NCI-H1436 (cell line): Measurements from ENCODE around the gene ZNF213.
A peak's percentile ranks its signal among the peaks of the same experiment; 100 is the strongest.

ENCODE experiments used
- DNase-seq: peaks from one replicate; lab custom pipeline; 2025; lab: John Stamatoyannopoulos, UW

The ZNF213 gene

GRCh38 chr16:3101018-3101840, 33.6 kb upstream of the ZNF213 start:
- no peak for DNase-seq

GRCh38 chr16:3101841-3102470, 32.9 kb upstream of the ZNF213 start:
- no peak for DNase-seq

- DNase-seq = peak; percentile 89
These were observed 28.5 kb upstream of the ZNF213 start for GRCh38 chr16:3106205-3106928.

- DNase-seq = peak; percentile 70
These were observed 22.6 kb upstream of the ZNF213 start, which contains the start of gene ZNF205 for GRCh38 chr16:3112058-3112880. ZNF205 (plus strand) TSS chr16:3112586; CDS start chr16:3113431, 845 bp downstream.

GRCh38 chr16:3112881-3113574, 21.8 kb upstream of the ZNF213 start:
- DNase-seq = no peak

GRCh38 chr16:3113765-3114479, 20.9 kb upstream of the ZNF213 start:
- no peak for DNase-seq

GRCh38 chr16:3115003-3115402, 19.8 kb upstream of the ZNF213 start:
- DNase-seq = no peak

GRCh38 chr16:3115561-3115960, 19.3 kb upstream of the ZNF213 start:
- DNase-seq = no peak

GRCh38 chr16:3118204-3118790, 16.5 kb upstream of the ZNF213 start:
- DNase-seq = no peak

- no peak for DNase-seq
These were observed 16.0 kb upstream of the ZNF213 start for GRCh38 chr16:3118846-3119245.

- no peak for DNase-seq
These were observed 15.5 kb upstream of the ZNF213 start for GRCh38 chr16:3119286-3119685.

- DNase-seq = no peak
These were observed 15.0 kb upstream of the ZNF213 start for GRCh38 chr16:3119701-3120408.

GRCh38 chr16:3120435-3120834, 14.4 kb upstream of the ZNF213 start:
- DNase-seq = no peak

GRCh38 chr16:3121851-3122467, 12.9 kb upstream of the ZNF213 start:
- DNase-seq = no peak

- DNase-seq = no peak
These were observed 11.8 kb upstream of the ZNF213 start for GRCh38 chr16:3122926-3123570.

GRCh38 chr16:3123986-3124886, 10.6 kb upstream of the ZNF213 start:
- DNase-seq = peak; percentile 94

GRCh38 chr16:3127745-3128144, 7.1 kb upstream of the ZNF213 start:
- DNase-seq = no peak
